ENCODE data around the gene EI24.

The EI24 gene

GRCh38 chr11:125583496-125583895 is 14.2 kb downstream of the EI24 start:
- no peak for DNase-seq

- DNase-seq: no peak
Observed at GRCh38 chr11:125585487-125585886, 16.2 kb downstream of the EI24 start.

GRCh38 chr11:125586623-125587022 is 17.3 kb downstream of the EI24 start:
- DNase-seq: no peak

- DNase-seq: no peak
Observed at GRCh38 chr11:125587480-125587879, 18.2 kb downstream of the EI24 start.

GRCh38 chr11:125588505-125588904 is 19.2 kb downstream of the EI24 start:
- no peak for DNase-seq

- DNase-seq: no peak
Observed at GRCh38 chr11:125591649-125592304, 22.5 kb downstream of the EI24 start.

- peak; percentile 91 for DNase-seq
Observed at GRCh38 chr11:125592305-125593113, 23.2 kb downstream of the EI24 start, which contains the start of gene STT3A. Gene STT3A (plus strand): TSS chr11:125592852. CDS start chr11:125595916, 3,064 bp downstream.

GRCh38 chr11:125593114-125593820 is 24.0 kb downstream of the EI24 start:
- DNase-seq: no peak

GRCh38 chr11:125594958-125595357 is 25.7 kb downstream of the EI24 start:
- no peak for DNase-seq

GRCh38 chr11:125600663-125601062 is 31.4 kb downstream of the EI24 start:
- DNase-seq: no peak

GRCh38 chr11:125603207-125603606 is 33.9 kb downstream of the EI24 start:
- DNase-seq: no peak

GRCh38 chr11:125605417-125605816 is 36.1 kb downstream of the EI24 start:
- DNase-seq: no peak

- DNase-seq: no peak
Observed at GRCh38 chr11:125609545-125609944, 40.3 kb downstream of the EI24 start.

- DNase-seq: no peak
Observed at GRCh38 chr11:125618383-125618782, 49.1 kb downstream of the EI24 start.

- no peak for DNase-seq
Observed at GRCh38 chr11:125621995-125622394, 52.7 kb downstream of the EI24 start.

- no peak for DNase-seq
Observed at GRCh38 chr11:125623064-125623463, 53.8 kb downstream of the EI24 start.

- DNase-seq: no peak
Observed at GRCh38 chr11:125624756-125625213, 55.5 kb downstream of the EI24 start, which contains the start of gene CHEK1. Gene CHEK1 (plus strand): TSS chr11:125625163. CDS start chr11:125626769, 1,606 bp downstream.

- DNase-seq: no peak
Observed at GRCh38 chr11:125625225-125625629, 56.0 kb downstream of the EI24 start.

- DNase-seq: peak; percentile 49
Observed at GRCh38 chr11:125625630-125626287, 56.5 kb downstream of the EI24 start.

- DNase-seq: no peak
Observed at GRCh38 chr11:125626288-125626950, 57.1 kb downstream of the EI24 start.

GRCh38 chr11:125627236-125627910 is 58.1 kb downstream of the EI24 start:
- DNase-seq: no peak

Data from NCI-H2107 (cell line).